Keratinocyte (primary cell): ENCODE data around the gene PDZD7. TPM values are rescaled to one million over a fixed set of nuclear protein-coding genes. Genes with fewer than 3 reads are reported as not detected.

Experiments used
- DNase-seq: peaks from one replicate; pipeline ENCODE4 v3.0.0-alpha.2; 2011; ENCODE audit warnings: low read depth, missing footprints, low spot score
- FAIRE-seq: peaks from 2 replicates; lab custom pipeline; 2011; peaks lifted over from hg19 to GRCh38; lab: Jason Lieb, UNC
- H2AFZ ChIP-seq: 2 replicates; pipeline ENCODE4 v1.6.0; 2012; ENCODE audit warnings: low read length, control low read depth, inconsistent platforms; ENCODE audit not compliant: control insufficient read depth
- H3K27ac ChIP-seq: 2 replicates; pipeline ENCODE4 v1.5.1; 2011; ENCODE audit warnings: low read length; ENCODE audit not compliant: control insufficient read depth, insufficient read depth
- H3K27me3 ChIP-seq: 3 replicates; pipeline ENCODE4 v1.6.0; 2011; ENCODE audit warnings: low read length; ENCODE audit not compliant: control insufficient read depth, insufficient read depth; ENCODE audit errors: extremely low read depth
- H3K36me3 ChIP-seq, 2 experiments: 2 replicates in 1 of 2; 3 replicates in 1 of 2; pipeline ENCODE4 v1.5.1; 2011; ENCODE audit warnings: low read length in 2 of 2, mild to moderate bottlenecking in 1 of 2; ENCODE audit not compliant: control insufficient read depth in 2 of 2, insufficient read depth in 2 of 2; ENCODE audit errors: extremely low read depth in 1 of 2
- H3K4me1 ChIP-seq: 3 replicates; pipeline ENCODE4 v1.5.1; 2011; ENCODE audit warnings: low read length; ENCODE audit not compliant: control insufficient read depth, insufficient read depth; ENCODE audit errors: extremely low read depth
- H3K4me2 ChIP-seq: 3 replicates; pipeline ENCODE4 v1.6.0; 2011; ENCODE audit warnings: low read depth, low read length; ENCODE audit not compliant: control insufficient read depth, insufficient read depth; ENCODE audit errors: extremely low read depth
- H3K4me3 ChIP-seq, 3 experiments: fragments of 200-600 bp in 1 of 3; sonication (generic) in 1 of 3; 2 replicates in 2 of 3; 3 replicates in 1 of 3; pipeline ENCODE4 v1.5.1; 2011 to 2016; ENCODE audit warnings: low read length in 3 of 3, mild to moderate bottlenecking in 3 of 3, control low read depth in 2 of 3, inconsistent platforms in 1 of 3, low read depth in 1 of 3, mixed read lengths in 1 of 3, mixed run types in 1 of 3, moderate library complexity in 1 of 3; ENCODE audit not compliant: control insufficient read depth in 2 of 3, insufficient read depth in 2 of 3; ENCODE audit errors: extremely low read depth in 1 of 3
- H3K79me2 ChIP-seq: 2 replicates; pipeline ENCODE4 v1.6.0; 2012; ENCODE audit warnings: low read length; ENCODE audit not compliant: control insufficient read depth, insufficient read depth
- H3K9ac ChIP-seq: 3 replicates; pipeline ENCODE4 v1.6.0; 2011; ENCODE audit warnings: low read length; ENCODE audit not compliant: control insufficient read depth, insufficient read depth; ENCODE audit errors: extremely low read depth
- H3K9me1 ChIP-seq: 3 replicates; pipeline ENCODE4 v1.6.0; 2011; ENCODE audit warnings: low read length; ENCODE audit not compliant: control insufficient read depth, insufficient read depth; ENCODE audit errors: extremely low read depth
- H3K9me3 ChIP-seq: 2 replicates; pipeline ENCODE4 v1.5.1; 2012; ENCODE audit warnings: low read depth, low read length; ENCODE audit not compliant: control insufficient read depth
- H4K20me1 ChIP-seq: 3 replicates; pipeline ENCODE4 v1.6.0; 2011; ENCODE audit warnings: low read length; ENCODE audit not compliant: control insufficient read depth, insufficient read depth; ENCODE audit errors: extremely low read depth
- EZH2 ChIP-seq: IDR thresholded peaks from one replicate; pipeline ENCODE4 v1.6.1; 2012; ENCODE audit warnings: inconsistent platforms, mild to moderate bottlenecking, low read length, moderate library complexity
- dilution Hi-C: fragments of 300-500 bp; cut with MboI; formaldehyde crosslinking; loops from one replicate; pipeline ENCODE4 v1.7.0; 2020; ENCODE audit warnings: low sequenced_read_pairs; ENCODE audit not compliant: extremely low pct_ligation_motif_present
- polyA minus RNA-seq, 3 experiments: library from RNA; depleted of rRNA, polyadenylated mRNA; stranded (reverse); fragments of >200 nt; gene quantifications; 1 replicate in 1 of 3; 2 replicates in 1 of 3; 3 replicates in 1 of 3; pipeline ENCODE4 v1.2.3, GENCODE V29; 2011
- polyA plus RNA-seq, 5 experiments: library from polyadenylated mRNA; depleted of rRNA in 3 of 5; stranded (reverse) in 3 of 5; stranded (forward) in 1 of 5; unstranded in 1 of 5; fragments of >200 nt; gene quantifications; 1 replicate in 1 of 5; 2 replicates in 3 of 5; 3 replicates in 1 of 5; pipeline versions ENCODE4 v1.2.1 to v1.2.3, GENCODE V29; 2011 to 2012; ENCODE audit warnings: missing spikeins in 2 of 5, low read depth in 1 of 5, low replicate concordance in 1 of 5
- TF ChIP-seq, protein P1 (sequence below), 3 experiments: IDR thresholded peaks in 1 of 3; conservative IDR thresholded peaks in 1 of 3; optimal IDR thresholded peaks in 1 of 3; 2 replicates in 2 of 3; 3 replicates in 1 of 3; pipeline versions ENCODE3 to v1.5.1; 2011; ENCODE audit warnings: low read length in 3 of 3, mild to moderate bottlenecking in 3 of 3, moderate library complexity in 2 of 3, control low read depth in 1 of 3, inconsistent platforms in 1 of 3; ENCODE audit not compliant: insufficient read depth in 2 of 3; ENCODE audit errors: extremely low read depth in 1 of 3

The PDZD7 gene
- polyA plus RNA-seq (0.31 to 0.54 TPM (median 0.54 TPM) in 3 replicates), polyA minus RNA-seq (0.20 to 0.40 TPM in 2 of 3 replicates, not detected in the other)
- 0.10 TPM for polyA plus RNA-seq (2011; ENCODE audit: low read depth)
- 0.15 and 0.34 TPM in 2 replicates for polyA plus RNA-seq (2011; cell fraction: cytosol; rRNA removed)
- 1.1 and 1.2 TPM in 2 replicates for polyA plus RNA-seq (2011; cell fraction: nucleus; rRNA removed)
- polyA plus RNA-seq (2012; ENCODE audit: low replicate concordance), result 0.34 and 1.0 TPM in 2 replicates
- polyA minus RNA-seq (2011; cell fraction: cytosol; rRNA and poly(A)+ RNA removed), result not detected
- 0.11 and 0.78 TPM in 2 replicates for polyA minus RNA-seq (2011; cell fraction: nucleus; rRNA and poly(A)+ RNA removed)

DNA sequence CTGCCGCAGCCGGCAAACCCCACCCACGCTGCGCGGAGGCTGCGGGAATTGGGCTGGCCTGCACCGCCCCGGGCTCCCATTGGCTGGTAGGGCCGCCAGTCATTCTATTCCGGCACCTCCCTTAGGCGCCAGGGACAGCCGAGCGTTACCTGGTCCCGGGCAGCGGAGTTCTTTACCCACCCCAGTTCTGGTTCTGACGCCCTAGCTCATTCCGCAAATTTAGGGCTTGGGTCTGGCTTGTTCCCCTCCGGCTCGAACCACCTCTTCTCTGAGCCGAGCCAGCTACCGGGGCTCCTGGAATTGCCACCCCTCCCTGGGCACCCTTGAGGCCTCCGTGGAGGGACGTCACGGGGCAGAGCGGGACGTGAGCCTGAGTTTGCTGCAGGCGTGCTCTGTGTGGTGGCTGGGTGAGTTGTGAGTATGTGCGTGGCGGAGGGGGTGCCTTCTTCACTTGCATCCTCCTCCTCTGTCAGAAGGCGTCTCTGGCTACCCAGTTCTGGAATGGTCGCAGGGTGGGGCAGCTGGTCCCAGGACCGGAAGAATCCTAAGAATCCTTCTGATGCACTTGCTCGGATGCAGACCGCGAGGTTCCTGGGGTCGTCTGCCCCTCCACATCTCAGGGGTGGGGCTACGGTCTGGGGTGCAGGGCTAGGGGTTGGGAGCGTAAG is at the start of gene PDZD7, which contains the start of gene SFXN3:
Gene PDZD7 (minus strand): TSS at position 2 of the 668 bp plus-strand sequence. CDS start 910 bp downstream, outside the sequence.
Gene SFXN3 (plus strand): TSS at position 107 of the 668 bp plus-strand sequence. CDS start 3,461 bp downstream, outside the sequence.
- FAIRE-seq (no peak), DNase-seq (no peak)
- H3K79me2 ChIP-seq, result peaks cover 5% of the 10 kb centered on the region
- peak within 1 kb of the TSS; percentile 81 for H2AFZ ChIP-seq
- peak within 1 kb of the TSS; percentile 77 for H3K9ac ChIP-seq
- no peaks in the 10 kb centered on the region for H3K9me3 ChIP-seq
- peak within 1 kb of the TSS; percentile 64 to 86 (median 80) for H3K4me3 ChIP-seq
- dilution Hi-C loops, result no loop called here
- TF ChIP-seq, protein P1, sequence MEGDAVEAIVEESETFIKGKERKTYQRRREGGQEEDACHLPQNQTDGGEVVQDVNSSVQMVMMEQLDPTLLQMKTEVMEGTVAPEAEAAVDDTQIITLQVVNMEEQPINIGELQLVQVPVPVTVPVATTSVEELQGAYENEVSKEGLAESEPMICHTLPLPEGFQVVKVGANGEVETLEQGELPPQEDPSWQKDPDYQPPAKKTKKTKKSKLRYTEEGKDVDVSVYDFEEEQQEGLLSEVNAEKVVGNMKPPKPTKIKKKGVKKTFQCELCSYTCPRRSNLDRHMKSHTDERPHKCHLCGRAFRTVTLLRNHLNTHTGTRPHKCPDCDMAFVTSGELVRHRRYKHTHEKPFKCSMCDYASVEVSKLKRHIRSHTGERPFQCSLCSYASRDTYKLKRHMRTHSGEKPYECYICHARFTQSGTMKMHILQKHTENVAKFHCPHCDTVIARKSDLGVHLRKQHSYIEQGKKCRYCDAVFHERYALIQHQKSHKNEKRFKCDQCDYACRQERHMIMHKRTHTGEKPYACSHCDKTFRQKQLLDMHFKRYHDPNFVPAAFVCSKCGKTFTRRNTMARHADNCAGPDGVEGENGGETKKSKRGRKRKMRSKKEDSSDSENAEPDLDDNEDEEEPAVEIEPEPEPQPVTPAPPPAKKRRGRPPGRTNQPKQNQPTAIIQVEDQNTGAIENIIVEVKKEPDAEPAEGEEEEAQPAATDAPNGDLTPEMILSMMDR (optimal IDR thresholded peaks at IDR 0.05 in 1 of 3, IDR thresholded peaks at IDR 0.05 in 1 of 3, conservative IDR thresholded peaks at IDR 0.05 in 1 of 3; ENCODE audit: extremely low read depth in 1 of 3, insufficient read depth in 2 of 3, low read length in 3 of 3), result no peak
- no peak for TF ChIP-seq EZH2
- peaks cover 9% of the 10 kb centered on the region for H3K27me3 ChIP-seq
- peak within 1 kb of the TSS; percentile 99 for H3K4me2 ChIP-seq
- H3K36me3 ChIP-seq, result peaks cover 9 to 16% of the 10 kb centered on the region in 2 experiments
- no peaks in the 10 kb centered on the region for H3K9me1 ChIP-seq
- H4K20me1 ChIP-seq, result no peaks in the 10 kb centered on the region
- peaks cover 27% of the 10 kb centered on the region for H3K4me1 ChIP-seq
- H3K27ac ChIP-seq, result peak within 1 kb of the TSS; percentile 84

DNA sequence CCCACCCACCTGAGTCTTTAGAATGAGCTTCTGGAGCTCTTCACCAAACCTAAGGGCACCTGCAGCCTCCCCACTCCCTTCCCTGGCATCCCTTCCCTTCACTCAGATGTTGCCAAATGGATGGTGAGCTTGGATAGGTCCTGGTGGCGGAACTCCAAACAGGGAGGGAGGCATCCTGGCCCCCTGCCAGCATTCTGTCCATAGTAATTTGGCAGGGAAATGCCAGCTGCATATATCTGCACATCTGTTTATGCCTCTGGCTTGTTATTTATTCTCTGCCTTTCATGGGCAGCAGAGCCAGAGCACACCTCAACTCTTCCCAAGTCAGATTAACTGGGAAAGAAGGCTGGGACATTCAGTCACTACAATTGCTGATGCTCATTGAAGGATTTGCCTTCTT is 48.9 kb upstream of the PDZD7 start:
- dilution Hi-C loops, result no loop called here
- FAIRE-seq, result no peak
- H3K27ac ChIP-seq, result no peak overlapping the region

More for the DNA sequence above, 48.9 kb upstream of the PDZD7 start:
- no peaks in the 10 kb centered on the region for H3K36me3 ChIP-seq
- H3K4me3 ChIP-seq, result no peak overlapping the region
- no peak overlapping the region for H3K4me2 ChIP-seq
- H3K9me3 ChIP-seq, result no peaks in the 10 kb centered on the region
- TF ChIP-seq, protein P1 (optimal IDR thresholded peaks at IDR 0.05 in 1 of 3, IDR thresholded peaks at IDR 0.05 in 1 of 3, conservative IDR thresholded peaks at IDR 0.05 in 1 of 3; ENCODE audit: extremely low read depth in 1 of 3, insufficient read depth in 2 of 3, low read length in 3 of 3), result no peak
- no peak for TF ChIP-seq EZH2
- no peaks in the 10 kb centered on the region for H3K9me1 ChIP-seq
- H3K79me2 ChIP-seq, result no peaks in the 10 kb centered on the region
- no peaks in the 10 kb centered on the region for H4K20me1 ChIP-seq
- DNase-seq, result no peak
- peaks cover 3% of the 10 kb centered on the region for H3K4me1 ChIP-seq
- no peak overlapping the region for H2AFZ ChIP-seq
- H3K27me3 ChIP-seq, result peaks cover 27% of the 10 kb centered on the region
- no peak overlapping the region for H3K9ac ChIP-seq
